Erythroblast (primary cell): ENCODE measurements around the gene ETS1.

Experiments used
- GATA1 ChIP-seq: IDR thresholded peaks from 2 replicates; pipeline ENCODE4 v1.6.1; 2011; ENCODE audit warnings: low read depth, mild to moderate bottlenecking, control low read depth, low read length, moderate library complexity
- POLR2A ChIP-seq: IDR thresholded peaks from 2 replicates; pipeline ENCODE4 v1.6.1; 2011; ENCODE audit warnings: mild to moderate bottlenecking, low read length

- TF ChIP-seq POLR2A = no peak
- TF ChIP-seq GATA1 = no peak
Measured at GRCh38 chr11:128525411-128526243, 61.7 kb downstream of the ETS1 start.
